Measurements from ENCODE around the gene VTI1B.

DNA sequence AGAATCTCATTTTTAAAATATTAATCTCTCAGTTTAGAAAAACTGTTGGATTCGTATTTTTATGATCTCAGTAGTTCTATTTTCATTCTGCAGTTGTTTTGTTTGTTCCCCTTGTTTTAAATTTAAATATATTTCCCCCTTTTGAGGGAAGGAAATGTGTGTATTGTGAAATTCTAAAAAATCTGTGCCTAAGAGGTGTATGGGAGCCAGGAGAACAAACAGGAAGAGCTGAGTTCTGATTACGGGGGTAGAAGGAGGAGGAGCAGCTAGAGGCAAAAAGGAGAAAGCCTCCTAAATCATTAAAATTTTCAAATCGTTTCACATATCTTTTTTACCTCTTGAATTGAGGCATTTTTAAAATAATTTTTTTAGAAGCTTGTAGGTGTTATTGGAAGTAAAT lies 29.6 kb upstream of the VTI1B start:
- TF ChIP-seq, protein P1, sequence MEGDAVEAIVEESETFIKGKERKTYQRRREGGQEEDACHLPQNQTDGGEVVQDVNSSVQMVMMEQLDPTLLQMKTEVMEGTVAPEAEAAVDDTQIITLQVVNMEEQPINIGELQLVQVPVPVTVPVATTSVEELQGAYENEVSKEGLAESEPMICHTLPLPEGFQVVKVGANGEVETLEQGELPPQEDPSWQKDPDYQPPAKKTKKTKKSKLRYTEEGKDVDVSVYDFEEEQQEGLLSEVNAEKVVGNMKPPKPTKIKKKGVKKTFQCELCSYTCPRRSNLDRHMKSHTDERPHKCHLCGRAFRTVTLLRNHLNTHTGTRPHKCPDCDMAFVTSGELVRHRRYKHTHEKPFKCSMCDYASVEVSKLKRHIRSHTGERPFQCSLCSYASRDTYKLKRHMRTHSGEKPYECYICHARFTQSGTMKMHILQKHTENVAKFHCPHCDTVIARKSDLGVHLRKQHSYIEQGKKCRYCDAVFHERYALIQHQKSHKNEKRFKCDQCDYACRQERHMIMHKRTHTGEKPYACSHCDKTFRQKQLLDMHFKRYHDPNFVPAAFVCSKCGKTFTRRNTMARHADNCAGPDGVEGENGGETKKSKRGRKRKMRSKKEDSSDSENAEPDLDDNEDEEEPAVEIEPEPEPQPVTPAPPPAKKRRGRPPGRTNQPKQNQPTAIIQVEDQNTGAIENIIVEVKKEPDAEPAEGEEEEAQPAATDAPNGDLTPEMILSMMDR (IDR thresholded peaks at IDR 0.05), result no peak
- TF ChIP-seq POLR2AphosphoS5 (IDR thresholded peaks at IDR 0.05; ENCODE audit: insufficient read depth in 1 of 2, low read depth in 1 of 2) (no peak), POLR2A (IDR thresholded peaks at IDR 0.05) (no peak)

Data from vagina (tissue), 2 donors.